Hematopoietic multipotent progenitor cell treated with erythropoietin and hydrocortisone succinate and interleukin-3 and kit ligand, for 8 days (in vitro differentiated cells): ENCODE results near the gene CT47A1.
"Not testable (repeated sequence)": the region's sequence is repeated elsewhere in the genome, so short reads cannot be mapped to it uniquely, and the experiment has no call there.

Experiments
- DNase-seq: peaks from one replicate; pipeline ENCODE4 v3.0.0-alpha.2; 2015

Gene CT47A1

GRCh38 chrX:120985660-120986059, at the start of gene CT47A1:
Gene CT47A1, minus strand, starts transcription at chrX:120985760. Its CDS starts 231 bp downstream, at chrX:120985529.
- DNase-seq = not testable (repeated sequence)

GRCh38 chrX:121032531-121032930, 47.0 kb upstream of the CT47A1 start:
- no peak for DNase-seq

- DNase-seq = no peak
Measured at GRCh38 chrX:121030083-121030482, 44.5 kb upstream of the CT47A1 start.

- DNase-seq = no peak
Measured at GRCh38 chrX:121028419-121028818, 42.9 kb upstream of the CT47A1 start.

GRCh38 chrX:121014826-121015225, 29.3 kb upstream of the CT47A1 start:
- no peak for DNase-seq

- DNase-seq = no peak
Measured at GRCh38 chrX:121013897-121014455, 28.4 kb upstream of the CT47A1 start.

- no peak for DNase-seq
Measured at GRCh38 chrX:121011254-121011653, 25.7 kb upstream of the CT47A1 start.

- DNase-seq = no peak
Measured at GRCh38 chrX:121010218-121010617, 24.7 kb upstream of the CT47A1 start.

- no peak for DNase-seq
Measured at GRCh38 chrX:121009764-121010163, 24.2 kb upstream of the CT47A1 start.

GRCh38 chrX:121008920-121009319, 23.4 kb upstream of the CT47A1 start:
- no peak for DNase-seq

- DNase-seq = peak; percentile 1
Measured at GRCh38 chrX:121000589-121000988, 15.0 kb upstream of the CT47A1 start.

GRCh38 chrX:120999413-120999812, 13.9 kb upstream of the CT47A1 start:
- DNase-seq = no peak

GRCh38 chrX:120956500-120956899, 29.1 kb downstream of the CT47A1 start, which contains the start of gene CT47A7:
Gene CT47A7, minus strand, starts transcription at chrX:120956600. Its CDS starts 255 bp downstream, at chrX:120956345.
- not testable (repeated sequence) for DNase-seq
